HFFc6 (cell line): ENCODE data around the gene CDX1. TPM values are rescaled to one million over a fixed set of nuclear protein-coding genes. Genes with fewer than 3 reads are reported as not detected.

Source experiments
- DNase-seq: peaks from one replicate; pipeline ENCODE4 v3.0.0-alpha.2; 2018
- H3K27ac Mint-ChIP-seq: 2 replicates; pipeline ENCODE4 v1.8.0; 2020; ENCODE audit warnings: mild to moderate bottlenecking, mixed read lengths
- H3K27me3 Mint-ChIP-seq: 2 replicates; pipeline ENCODE4 v1.8.0; 2021; ENCODE audit warnings: mild to moderate bottlenecking, moderate library complexity, mixed read lengths; ENCODE audit not compliant: insufficient read depth
- H3K36me3 Mint-ChIP-seq: 2 replicates; pipeline ENCODE4 v1.8.0; 2021; ENCODE audit warnings: low read depth, mixed read lengths
- H3K4me1 Mint-ChIP-seq: 2 replicates; pipeline ENCODE4 v1.8.0; 2020; ENCODE audit warnings: low read depth, mixed read lengths
- H3K4me3 Mint-ChIP-seq: 2 replicates; pipeline ENCODE4 v1.8.0; 2020; ENCODE audit warnings: mild to moderate bottlenecking, moderate library complexity, mixed read lengths
- H3K9me3 Mint-ChIP-seq: 2 replicates; pipeline ENCODE4 v1.8.0; 2020; ENCODE audit warnings: mild to moderate bottlenecking, mixed read lengths
- total RNA-seq, 6 experiments: library from RNA; stranded (reverse); fragmentation: NEBNext Ultra II Directional; extraction: Animal tissue kit (Norgen Biotek cat#: 25700); gene quantifications; 2 replicates in 1 of 6; 3 replicates in 5 of 6; pipeline ENCODE4 v1.2.3, GENCODE V29; 2021
- TF ChIP-seq, protein P1 (sequence below): fragments of 200-600 bp; sonication (generic); IDR thresholded peaks from 2 replicates; pipeline ENCODE4 v1.5.0; 2021; ENCODE audit warnings: antibody characterized with exemption, mild to moderate bottlenecking

CDX1 gene
- total RNA-seq, 6 experiments from 2014 or later = 0.11 TPM; not detected in 5

GRCh38 chr5:150149618-150150017, 17.0 kb upstream of the CDX1 start:
- no peaks in the 10 kb centered on the region for H3K9me3 Mint-ChIP-seq
- peaks cover 4% of the 10 kb centered on the region for H3K27me3 Mint-ChIP-seq
- TF ChIP-seq, protein P1, sequence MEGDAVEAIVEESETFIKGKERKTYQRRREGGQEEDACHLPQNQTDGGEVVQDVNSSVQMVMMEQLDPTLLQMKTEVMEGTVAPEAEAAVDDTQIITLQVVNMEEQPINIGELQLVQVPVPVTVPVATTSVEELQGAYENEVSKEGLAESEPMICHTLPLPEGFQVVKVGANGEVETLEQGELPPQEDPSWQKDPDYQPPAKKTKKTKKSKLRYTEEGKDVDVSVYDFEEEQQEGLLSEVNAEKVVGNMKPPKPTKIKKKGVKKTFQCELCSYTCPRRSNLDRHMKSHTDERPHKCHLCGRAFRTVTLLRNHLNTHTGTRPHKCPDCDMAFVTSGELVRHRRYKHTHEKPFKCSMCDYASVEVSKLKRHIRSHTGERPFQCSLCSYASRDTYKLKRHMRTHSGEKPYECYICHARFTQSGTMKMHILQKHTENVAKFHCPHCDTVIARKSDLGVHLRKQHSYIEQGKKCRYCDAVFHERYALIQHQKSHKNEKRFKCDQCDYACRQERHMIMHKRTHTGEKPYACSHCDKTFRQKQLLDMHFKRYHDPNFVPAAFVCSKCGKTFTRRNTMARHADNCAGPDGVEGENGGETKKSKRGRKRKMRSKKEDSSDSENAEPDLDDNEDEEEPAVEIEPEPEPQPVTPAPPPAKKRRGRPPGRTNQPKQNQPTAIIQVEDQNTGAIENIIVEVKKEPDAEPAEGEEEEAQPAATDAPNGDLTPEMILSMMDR = no peak
- no peak for DNase-seq
- H3K36me3 Mint-ChIP-seq = peaks cover 39% of the 10 kb centered on the region
- peak overlapping the region; percentile 22; the same call in 1 of the 2 replicates for H3K4me3 Mint-ChIP-seq
- H3K4me1 Mint-ChIP-seq = peaks cover 85% of the 10 kb centered on the region
- H3K27ac Mint-ChIP-seq = peak overlapping the region; percentile 68; the same call in 1 of the 2 replicates

- H3K4me1 Mint-ChIP-seq = peaks cover 78% of the 10 kb centered on the region
- peak; percentile 36 for DNase-seq
- TF ChIP-seq, protein P1 = no peak
- peaks cover 34% of the 10 kb centered on the region for H3K36me3 Mint-ChIP-seq
- H3K9me3 Mint-ChIP-seq = no peaks in the 10 kb centered on the region
- H3K27me3 Mint-ChIP-seq = peaks cover 8% of the 10 kb centered on the region
- H3K4me3 Mint-ChIP-seq = peak overlapping the region; percentile 94
- H3K27ac Mint-ChIP-seq = peak overlapping the region; percentile 85
Measured at GRCh38 chr5:150152636-150153462, 13.7 kb upstream of the CDX1 start.

- Mint-ChIP-seq H3K4me3 (peak overlapping the region; percentile 94), H3K36me3 (peaks cover 31% of the 10 kb centered on the region), H3K27ac (peak overlapping the region; percentile 85), H3K27me3 (peaks cover 5% of the 10 kb centered on the region; the same call in 1 of the 2 replicates), H3K9me3 (no peaks in the 10 kb centered on the region), H3K4me1 (peaks cover 78% of the 10 kb centered on the region)
- no peak for DNase-seq
- TF ChIP-seq, protein P1 = no peak
Measured at GRCh38 chr5:150153483-150153882, 13.1 kb upstream of the CDX1 start.

DNA sequence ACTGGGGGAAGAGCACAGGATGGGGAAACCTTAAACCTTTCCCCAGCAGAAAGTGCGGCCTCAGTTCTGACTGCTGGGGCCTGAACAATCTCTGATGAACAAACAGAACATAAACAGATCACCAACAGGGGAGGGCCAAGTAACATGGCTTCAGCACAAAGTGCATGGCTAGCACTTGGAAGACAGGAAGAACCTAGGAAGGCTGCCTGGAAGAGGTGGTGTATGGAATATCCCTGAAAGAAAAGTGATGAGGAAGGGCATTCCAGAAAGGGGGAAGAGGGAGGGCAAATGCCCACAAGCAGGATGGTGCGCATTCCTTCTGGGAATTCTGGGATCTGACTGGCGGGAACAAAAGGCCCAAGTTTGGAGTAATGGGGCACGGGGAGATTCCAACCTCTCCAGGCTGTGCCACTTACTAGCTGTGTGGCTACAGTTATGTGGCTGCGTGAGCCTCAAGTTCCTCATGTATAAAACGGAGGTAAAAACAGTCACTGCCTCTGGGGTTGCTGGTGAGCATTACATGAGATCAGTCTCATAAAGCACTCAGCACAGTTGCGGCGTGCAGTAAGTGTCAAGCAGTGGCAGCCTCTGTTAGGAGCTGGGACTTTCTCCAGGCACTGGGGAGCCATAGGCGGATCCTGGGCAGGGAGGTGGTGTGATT, 12.5 kb upstream of the CDX1 start:
- H3K36me3 Mint-ChIP-seq = peaks cover 25% of the 10 kb centered on the region
- H3K9me3 Mint-ChIP-seq = no peaks in the 10 kb centered on the region
- peak overlapping the region; percentile 94 for H3K4me3 Mint-ChIP-seq
- peaks cover 5% of the 10 kb centered on the region; the same call in 1 of the 2 replicates for H3K27me3 Mint-ChIP-seq
- H3K4me1 Mint-ChIP-seq = peaks cover 78% of the 10 kb centered on the region
- TF ChIP-seq, protein P1 = no peak; the same call in 1 of the 2 replicates
- peak; percentile 85 for DNase-seq
- H3K27ac Mint-ChIP-seq = peak overlapping the region; percentile 85

DNA sequence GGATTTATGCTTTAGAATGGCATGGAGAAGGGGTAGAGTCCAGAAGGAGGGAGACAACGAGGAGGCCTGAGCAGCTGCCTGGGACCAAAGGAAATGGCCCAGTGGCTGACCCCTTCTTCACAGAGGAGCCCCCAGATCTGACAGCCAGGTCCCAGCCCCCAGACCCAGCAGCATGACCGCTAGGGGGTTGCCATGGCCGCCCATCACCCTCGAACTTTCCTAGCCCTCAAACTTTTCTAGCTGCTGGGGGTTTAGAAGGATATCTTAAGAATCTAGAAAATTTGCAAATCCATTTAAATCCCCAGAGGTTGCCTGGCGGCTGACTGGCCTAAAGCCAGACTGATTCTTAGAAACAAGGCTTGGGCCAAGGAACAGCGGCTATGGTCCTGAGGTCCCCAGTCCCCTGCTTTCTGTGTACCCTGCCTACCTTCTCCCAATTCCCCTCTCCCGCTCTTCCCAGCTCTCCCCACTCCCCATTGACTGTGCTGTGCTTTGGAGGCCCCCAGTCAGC, 11.9 kb upstream of the CDX1 start:
- Mint-ChIP-seq H3K4me3 (peak overlapping the region; percentile 94), H3K9me3 (no peaks in the 10 kb centered on the region), H3K27me3 (peaks cover 5% of the 10 kb centered on the region; the same call in 1 of the 2 replicates), H3K27ac (peak overlapping the region; percentile 85), H3K4me1 (peaks cover 74% of the 10 kb centered on the region), H3K36me3 (peaks cover 24% of the 10 kb centered on the region)
- DNase-seq = no peak
- TF ChIP-seq, protein P1 = no peak; the same call in 1 of the 2 replicates
